Activated naive CD4-positive, alpha-beta T cell treated with Interleukin-2 at 50 U/mL for 16 hours (primary cell): Measurements from ENCODE around the gene RCOR3.
"Not testable (repeated sequence)": the region's sequence is repeated elsewhere in the genome, so short reads cannot be mapped to it uniquely, and the experiment has no call there.

ENCODE experiments used
- DNase-seq: peaks from one replicate; pipeline ENCODE4 v3.0.0-alpha.2; 2020

RCOR3 gene

GRCh38 chr1:211260141-211261107 lies 1.3 kb downstream of the RCOR3 start:
- DNase-seq = peak; percentile 72

- DNase-seq = no peak
Observed at GRCh38 chr1:211261229-211261628, 2.1 kb downstream of the RCOR3 start.

GRCh38 chr1:211263022-211263421 lies 3.9 kb downstream of the RCOR3 start:
- DNase-seq = not testable (repeated sequence)

GRCh38 chr1:211267204-211267857 lies 8.2 kb downstream of the RCOR3 start:
- no peak for DNase-seq

GRCh38 chr1:211279340-211279739 lies 20.2 kb downstream of the RCOR3 start:
- DNase-seq = no peak

- no peak for DNase-seq
Observed at GRCh38 chr1:211280910-211281309, 21.7 kb downstream of the RCOR3 start.

GRCh38 chr1:211281320-211282022 lies 22.3 kb downstream of the RCOR3 start:
- no peak for DNase-seq

GRCh38 chr1:211282023-211282373 lies 22.8 kb downstream of the RCOR3 start:
- no peak for DNase-seq

GRCh38 chr1:211285196-211285595 lies 26.0 kb downstream of the RCOR3 start:
- DNase-seq = no peak

GRCh38 chr1:211287218-211287617 lies 28.1 kb downstream of the RCOR3 start:
- no peak for DNase-seq

GRCh38 chr1:211292411-211292810 lies 33.2 kb downstream of the RCOR3 start:
- DNase-seq = no peak

GRCh38 chr1:211296396-211296795 lies 37.2 kb downstream of the RCOR3 start:
- no peak for DNase-seq

- DNase-seq = peak; percentile 49
Observed at GRCh38 chr1:211305044-211305443, 45.9 kb downstream of the RCOR3 start.

GRCh38 chr1:211309617-211310016 lies 50.5 kb downstream of the RCOR3 start:
- no peak for DNase-seq

GRCh38 chr1:211313392-211313791 lies 54.2 kb downstream of the RCOR3 start:
- no peak for DNase-seq

- no peak for DNase-seq
Observed at GRCh38 chr1:211318576-211319280, 59.6 kb downstream of the RCOR3 start.

GRCh38 chr1:211319892-211320291 lies 60.7 kb downstream of the RCOR3 start:
- DNase-seq = no peak

GRCh38 chr1:211320980-211321379 lies 61.8 kb downstream of the RCOR3 start:
- DNase-seq = no peak

GRCh38 chr1:211321646-211322045 lies 62.5 kb downstream of the RCOR3 start:
- not testable (repeated sequence) for DNase-seq

GRCh38 chr1:211323156-211324063 lies 64.2 kb downstream of the RCOR3 start:
- DNase-seq = peak; percentile 68

- no peak for DNase-seq
Observed at GRCh38 chr1:211324992-211325775, 66.0 kb downstream of the RCOR3 start.
